ENCODE measurements around the gene SCTR.
"Not testable (repeated sequence)": the region's sequence is repeated elsewhere in the genome, so short reads cannot be mapped to it uniquely, and the experiment has no call there.

SCTR gene

DNA sequence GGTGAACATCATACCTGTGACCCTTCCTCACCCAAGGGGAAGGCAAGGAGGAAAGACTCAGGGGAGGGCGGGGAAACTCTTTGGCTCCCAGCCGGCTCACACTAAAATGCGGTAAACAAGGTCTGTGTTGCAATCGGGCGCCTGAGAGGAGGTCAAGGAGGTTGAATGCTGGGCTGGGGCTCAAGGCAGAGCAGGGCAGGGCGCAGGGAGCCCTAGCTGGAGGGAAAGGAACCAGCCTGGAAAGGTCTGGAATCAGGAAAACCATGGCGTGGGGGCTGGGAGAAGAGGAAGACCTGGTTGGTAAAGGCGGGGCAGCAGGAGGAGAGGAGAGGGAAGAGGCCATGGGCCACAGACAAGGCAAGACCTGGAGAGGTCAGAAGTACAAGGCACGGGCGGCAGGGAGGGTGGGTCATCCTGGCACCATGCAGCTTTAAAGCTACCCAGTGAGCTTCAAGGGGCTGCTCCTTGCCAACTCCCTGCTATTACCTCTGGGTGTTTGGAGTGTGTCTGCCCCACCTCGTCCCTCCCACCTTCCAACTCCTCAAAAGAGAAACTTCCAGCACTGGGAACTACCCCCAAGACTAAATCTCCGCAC lies 97.4 kb downstream of the SCTR start:
- DNase-seq = no peak

- no peak for DNase-seq
Observed at GRCh38 chr2:119426396-119426675, 97.9 kb downstream of the SCTR start.

DNA sequence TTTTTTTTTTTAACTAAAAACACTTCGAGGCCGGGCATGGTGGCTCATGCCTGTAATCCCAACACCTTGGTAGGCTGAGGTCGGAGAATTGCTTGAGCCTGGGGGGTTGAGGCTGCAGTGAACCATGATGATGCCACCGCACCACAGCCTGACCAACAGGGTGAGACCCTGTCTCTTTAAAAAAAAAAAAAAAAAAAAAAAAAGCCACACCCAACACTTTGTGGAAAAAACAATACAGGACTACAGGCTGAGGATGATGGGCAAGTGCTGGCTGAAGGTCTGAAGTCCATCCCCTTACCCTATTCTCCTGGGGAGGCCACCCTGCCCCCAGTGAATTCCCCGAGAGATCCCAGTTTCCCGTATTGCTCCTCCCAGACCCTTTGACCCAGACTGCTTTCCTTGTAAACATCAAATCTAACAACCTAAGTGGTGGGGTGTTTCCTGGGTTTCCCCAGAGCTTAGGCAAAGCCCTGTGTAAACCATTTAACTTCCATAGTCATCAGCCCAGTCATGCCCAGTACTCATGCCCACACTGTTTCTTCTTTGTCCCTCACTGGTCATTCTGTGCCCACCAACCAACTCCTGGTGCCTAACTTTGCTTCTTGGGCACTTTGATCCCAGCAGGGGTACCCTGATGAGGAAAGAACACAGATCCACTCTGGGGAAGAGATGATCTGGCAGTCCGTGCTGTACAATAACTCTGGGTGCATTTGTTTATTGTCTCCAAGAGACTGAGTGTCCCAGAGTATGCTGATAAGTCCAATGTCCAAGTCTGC lies 98.5 kb downstream of the SCTR start:
- DNase-seq = no peak

DNA sequence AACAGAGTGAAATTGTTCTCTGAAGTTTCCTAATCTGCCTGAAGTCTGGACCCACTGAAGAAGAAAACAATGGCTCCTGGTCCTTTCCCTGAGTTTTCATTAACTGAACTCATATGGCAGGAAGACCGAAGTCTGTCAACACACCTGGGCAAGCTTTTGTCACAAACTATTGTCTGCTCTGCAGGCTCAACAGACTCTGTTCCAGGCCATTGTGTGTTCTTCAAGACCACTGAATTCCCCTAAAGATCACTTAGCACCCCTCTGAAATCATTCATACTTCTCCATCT lies 99.2 kb downstream of the SCTR start:
- no peak for DNase-seq

DNA sequence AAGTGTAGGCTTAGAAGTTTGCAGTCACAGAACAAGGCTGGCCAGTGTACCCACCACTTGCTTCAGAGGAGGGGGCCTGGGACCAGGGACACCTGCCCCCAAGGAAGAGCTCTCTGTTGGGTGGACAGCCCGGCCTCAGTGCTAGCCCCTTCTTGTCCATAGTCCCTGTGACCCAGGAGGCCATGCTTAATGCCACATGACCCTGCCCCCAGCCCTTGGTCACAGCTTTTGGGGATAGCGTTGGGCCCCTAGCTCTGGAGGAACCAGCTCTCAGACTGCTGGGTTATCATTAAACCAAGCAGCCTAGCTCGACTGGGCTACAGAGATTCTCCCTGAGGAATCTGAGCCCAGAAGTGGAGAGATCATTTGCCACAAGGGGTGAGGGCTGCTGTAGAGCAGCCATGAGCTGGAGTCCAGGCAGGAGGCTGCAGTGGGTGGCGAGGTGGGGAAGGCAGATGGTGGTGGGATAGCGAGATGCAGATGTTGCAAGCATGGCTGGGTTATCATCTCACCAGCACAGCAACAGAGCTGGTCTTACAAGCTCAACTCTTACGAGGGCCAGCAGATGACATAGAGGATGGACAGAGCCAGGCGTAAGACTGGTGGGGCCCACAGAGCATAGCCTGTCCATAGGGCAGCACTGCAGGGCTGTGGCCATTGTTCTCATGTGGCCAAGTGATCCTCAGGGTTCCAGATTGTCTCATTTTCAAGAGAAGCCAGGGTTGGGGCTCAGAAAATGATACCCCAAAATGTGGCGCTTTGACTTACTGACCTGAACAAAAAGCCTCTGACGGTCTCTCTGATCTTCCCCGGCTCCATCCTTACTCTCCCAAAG lies 99.8 kb downstream of the SCTR start:
- DNase-seq = no peak

GRCh38 chr2:119423811-119424210 lies 100.5 kb downstream of the SCTR start:
- DNase-seq = no peak

- no peak for DNase-seq
Observed at GRCh38 chr2:119423108-119423444, 101.2 kb downstream of the SCTR start.

- no peak for DNase-seq
Observed at GRCh38 chr2:119422360-119423107, 101.7 kb downstream of the SCTR start.

GRCh38 chr2:119421741-119422140 lies 102.5 kb downstream of the SCTR start:
- no peak for DNase-seq

DNA sequence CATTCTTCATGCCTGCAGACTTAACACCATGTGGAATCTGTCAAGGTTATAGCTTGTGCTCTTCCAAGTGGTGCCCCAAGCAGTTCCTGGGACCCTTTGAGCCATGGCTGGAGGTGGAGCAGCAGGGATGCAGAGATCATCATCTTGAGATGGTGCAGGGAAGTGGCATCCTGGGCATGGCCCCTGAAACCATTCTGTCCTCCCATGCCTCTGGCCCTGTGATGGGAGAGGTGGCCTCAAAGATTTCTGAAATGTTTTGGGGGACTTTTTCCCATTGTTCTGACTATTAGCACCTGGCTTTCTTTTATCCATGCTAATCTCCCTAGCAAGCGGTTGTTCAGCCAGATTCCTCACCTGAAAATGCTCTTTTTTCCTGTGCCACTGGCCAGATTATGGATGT lies 103.0 kb downstream of the SCTR start:
- DNase-seq = no peak

DNA sequence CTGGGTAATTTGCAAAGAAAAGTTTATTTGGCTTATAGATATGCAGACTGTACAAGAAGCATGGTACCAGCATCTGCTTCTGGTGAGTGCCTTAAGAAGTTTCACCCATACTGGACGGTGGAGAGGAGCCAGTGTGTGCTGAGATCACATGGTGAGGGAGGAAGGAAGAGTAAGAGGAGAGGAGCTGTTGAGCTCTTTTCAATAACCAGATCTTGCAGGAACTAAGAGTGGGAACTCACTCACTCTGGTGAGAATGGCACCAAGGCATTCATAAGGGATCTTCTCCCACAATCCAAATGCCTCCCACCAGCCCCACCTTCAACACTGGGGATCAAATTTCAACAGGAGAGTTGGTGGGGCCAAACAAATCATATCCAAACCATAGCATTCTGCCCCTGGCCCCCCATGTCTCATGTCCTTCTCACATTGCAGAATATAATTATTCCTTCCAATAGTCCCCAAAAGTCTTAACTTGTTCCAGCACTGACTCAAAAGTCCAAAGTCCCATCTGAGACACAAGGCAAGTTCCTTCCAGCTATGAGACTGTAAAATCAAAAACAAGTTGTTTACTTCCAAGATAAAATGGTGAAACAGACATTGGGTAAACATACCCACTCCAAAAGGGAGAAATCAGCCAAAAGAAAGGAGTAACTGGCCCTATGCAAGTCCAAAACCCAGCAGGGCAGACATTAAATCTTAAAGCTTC lies 104.3 kb downstream of the SCTR start:
- DNase-seq = no peak

DNA sequence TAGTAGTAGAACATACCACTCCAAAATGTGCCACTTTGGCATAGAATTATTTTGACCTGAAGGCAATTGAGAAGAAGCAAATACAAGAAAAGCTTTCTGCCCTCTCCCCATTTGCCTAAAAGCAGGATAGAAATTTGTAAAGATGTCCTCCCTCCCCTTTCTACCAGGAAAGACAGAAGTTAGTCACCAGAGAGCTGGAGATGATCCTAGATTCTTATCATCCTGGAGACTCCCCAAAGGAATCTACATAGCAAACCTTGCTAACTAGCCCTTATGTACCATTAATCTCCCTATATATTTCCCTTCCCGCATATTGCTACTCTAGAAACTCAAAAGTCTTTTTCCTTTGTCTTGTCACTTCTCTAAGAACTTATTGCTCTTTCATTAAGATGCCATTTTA lies 105.2 kb downstream of the SCTR start:
- peak; percentile 23 for DNase-seq

DNA sequence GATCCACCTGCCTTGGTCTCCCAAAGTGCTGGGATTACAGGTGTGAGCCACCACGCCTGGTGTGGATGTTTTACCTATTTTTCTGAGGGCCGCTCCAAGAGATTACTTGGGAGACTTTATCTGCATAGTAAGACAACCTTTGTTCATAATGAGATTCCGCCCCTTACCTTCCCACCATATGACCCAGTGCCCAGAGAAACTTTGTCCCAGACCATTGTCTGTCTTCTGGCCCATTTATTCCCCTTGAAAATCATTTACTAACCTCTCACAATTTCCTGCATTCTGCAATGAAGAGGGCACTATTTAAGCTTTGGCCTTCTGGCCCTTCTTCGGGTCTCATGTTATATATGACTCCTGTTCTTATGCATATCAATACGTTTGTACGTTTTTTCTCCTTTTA lies 106.4 kb downstream of the SCTR start:
- DNase-seq = no peak

- no peak for DNase-seq
Observed at GRCh38 chr2:119416299-119416923, 107.9 kb downstream of the SCTR start.

- DNase-seq = no peak
Observed at GRCh38 chr2:119415630-119416029, 108.7 kb downstream of the SCTR start.

GRCh38 chr2:119414894-119415293 lies 109.4 kb downstream of the SCTR start:
- no peak for DNase-seq

- no peak for DNase-seq
Observed at GRCh38 chr2:119409506-119409905, 114.8 kb downstream of the SCTR start.

- no peak for DNase-seq
Observed at GRCh38 chr2:119408221-119408619, 116.1 kb downstream of the SCTR start.

GRCh38 chr2:119407430-119408220 lies 116.7 kb downstream of the SCTR start:
- DNase-seq = peak; percentile 49

GRCh38 chr2:119405151-119405550 lies 119.1 kb downstream of the SCTR start:
- no peak for DNase-seq

GRCh38 chr2:119403618-119404017 lies 120.7 kb downstream of the SCTR start:
- DNase-seq = not testable (repeated sequence)

Measured in EL (cell line).